Naive B cell (primary cell): Measurements from ENCODE around the gene FSTL1. TPM values are rescaled to one million over a fixed set of nuclear protein-coding genes. Genes with fewer than 3 reads are reported as not detected.

Experiments
- ATAC-seq, 2 donors: fragments of 150-1000 bp; cut with Tn5 transposase; 2 replicates each; pipeline ENCODE4 v1.10.0; 2021; ENCODE audit warnings: low read depth in 2 of 2, mild to moderate bottlenecking in 2 of 2, moderate library complexity in 2 of 2
- DNase-seq: peaks from one replicate; pipeline ENCODE4 v3.0.0; 2022
- H3K27ac Mint-ChIP-seq, 6 donors: one replicate each; pipeline ENCODE4 v1.8.0; 2020 to 2022; ENCODE audit warnings: mild to moderate bottlenecking in 6 of 6, mixed read lengths in 6 of 6, moderate library complexity in 5 of 6, inconsistent platforms in 2 of 6
- H3K27me3 Mint-ChIP-seq, 3 donors: one replicate each; pipeline ENCODE4 v1.8.0; 2021 to 2022; ENCODE audit warnings: mixed read lengths in 3 of 3, mild to moderate bottlenecking in 1 of 3
- H3K36me3 Mint-ChIP-seq, 2 donors: one replicate each; pipeline ENCODE4 v1.8.0; 2020 to 2022; ENCODE audit warnings: mixed read lengths in 2 of 2, inconsistent platforms in 1 of 2, mild to moderate bottlenecking in 1 of 2
- H3K4me1 Mint-ChIP-seq, 3 donors: one replicate each; pipeline ENCODE4 v1.8.0; 2020 to 2022; ENCODE audit warnings: mixed read lengths in 3 of 3, inconsistent platforms in 1 of 3, mild to moderate bottlenecking in 1 of 3, moderate library complexity in 1 of 3
- H3K4me3 Mint-ChIP-seq, 8 donors: one replicate each; pipeline ENCODE4 v1.8.0; 2020 to 2022; ENCODE audit warnings: mild to moderate bottlenecking in 8 of 8, mixed read lengths in 8 of 8, moderate library complexity in 8 of 8, inconsistent platforms in 2 of 8
- H3K9me3 Mint-ChIP-seq, 7 donors: one replicate each; pipeline ENCODE4 v1.8.0; 2020 to 2022; ENCODE audit warnings: mixed read lengths in 7 of 7, mild to moderate bottlenecking in 5 of 7, inconsistent platforms in 2 of 7, moderate library complexity in 1 of 7
- polyA plus RNA-seq, 6 donors: library from polyadenylated mRNA; unstranded; fragments of 300-500 nt; fragmentation: Illumina TruSeq; gene quantifications; one replicate each; pipeline ENCODE4 v1.2.3, GENCODE V29; 2021; ENCODE audit warnings: low read depth in 6 of 6

Gene FSTL1
- polyA plus RNA-seq, 6 donors from 2014 or later: 0.29 to 1.3 (median 0.92) TPM; not detected in 3

- ATAC-seq (no peak), DNase-seq (no peak)
- no peaks in the 10 kb centered on the region for H3K36me3 Mint-ChIP-seq
- no peak overlapping the region for H3K27ac Mint-ChIP-seq
- H3K4me3 Mint-ChIP-seq: no peak overlapping the region
- H3K4me1 Mint-ChIP-seq: no peaks in the 10 kb centered on the region
- peaks cover 0 to 5% (median 0%) of the 10 kb centered on the region in 7 donors for H3K9me3 Mint-ChIP-seq
- peaks cover 13 to 20% (median 18%) of the 10 kb centered on the region in 3 donors for H3K27me3 Mint-ChIP-seq
Measured at GRCh38 chr3:120443626-120444123, 7.1 kb downstream of the FSTL1 start.

- Mint-ChIP-seq H3K27ac (no peak overlapping the region), H3K27me3 (peaks cover 9 to 15% (median 14%) of the 10 kb centered on the region in 3 donors), H3K9me3 (peaks cover 0 to 5% (median 0%) of the 10 kb centered on the region in 7 donors), H3K4me3 (no peak overlapping the region), H3K4me1 (no peaks in the 10 kb centered on the region), H3K36me3 (no peaks in the 10 kb centered on the region)
- DNase-seq: no peak
- ATAC-seq: no peak
Measured at GRCh38 chr3:120442975-120443517, 7.7 kb downstream of the FSTL1 start.

GRCh38 chr3:120441776-120442175, 9.0 kb downstream of the FSTL1 start:
- Mint-ChIP-seq H3K27me3 (peaks cover 2 to 10% (median 7%) of the 10 kb centered on the region in 3 donors), H3K9me3 (peaks cover 0 to 5% (median 0%) of the 10 kb centered on the region in 7 donors), H3K36me3 (no peaks in the 10 kb centered on the region), H3K27ac (no peak overlapping the region), H3K4me3 (no peak overlapping the region), H3K4me1 (no peaks in the 10 kb centered on the region)
- ATAC-seq: no peak
- DNase-seq: no peak

- Mint-ChIP-seq H3K27me3 (peaks cover 0 to 5% (median under 1%) of the 10 kb centered on the region in 3 donors), H3K4me3 (no peak overlapping the region), H3K36me3 (no peaks in the 10 kb centered on the region), H3K4me1 (no peaks in the 10 kb centered on the region), H3K9me3 (peaks cover 0 to 5% (median 0%) of the 10 kb centered on the region in 7 donors), H3K27ac (no peak overlapping the region)
- ATAC-seq (no peak), DNase-seq (no peak)
Measured at GRCh38 chr3:120440762-120441161, 10.0 kb downstream of the FSTL1 start.

- DNase-seq (no peak), ATAC-seq (no peak)
- no peak overlapping the region for H3K4me3 Mint-ChIP-seq
- H3K4me1 Mint-ChIP-seq: no peaks in the 10 kb centered on the region
- H3K9me3 Mint-ChIP-seq: peaks cover 0 to 5% (median 0%) of the 10 kb centered on the region in 7 donors
- H3K27me3 Mint-ChIP-seq: peaks cover 0 to 5% (median 0%) of the 10 kb centered on the region in 3 donors
- H3K36me3 Mint-ChIP-seq: no peaks in the 10 kb centered on the region
- H3K27ac Mint-ChIP-seq: no peak overlapping the region
Measured at GRCh38 chr3:120440001-120440703, 10.6 kb downstream of the FSTL1 start.

GRCh38 chr3:120438665-120439370, 12.0 kb downstream of the FSTL1 start:
- DNase-seq (no peak), ATAC-seq (no peak)
- no peaks in the 10 kb centered on the region for H3K4me1 Mint-ChIP-seq
- H3K9me3 Mint-ChIP-seq: peaks cover 0 to 5% (median 0%) of the 10 kb centered on the region in 7 donors
- no peak overlapping the region for H3K27ac Mint-ChIP-seq
- no peaks in the 10 kb centered on the region for H3K36me3 Mint-ChIP-seq
- peaks cover 0 to 7% (median 5%) of the 10 kb centered on the region in 3 donors for H3K27me3 Mint-ChIP-seq
- no peak overlapping the region for H3K4me3 Mint-ChIP-seq

- H3K27me3 Mint-ChIP-seq: peaks cover 4 to 12% (median 9%) of the 10 kb centered on the region in 3 donors
- no peak for ATAC-seq
- H3K27ac Mint-ChIP-seq: no peak overlapping the region
- no peaks in the 10 kb centered on the region for H3K4me1 Mint-ChIP-seq
- H3K9me3 Mint-ChIP-seq: peaks cover 0 to 5% (median 0%) of the 10 kb centered on the region in 7 donors
- H3K4me3 Mint-ChIP-seq: no peak overlapping the region
- no peak for DNase-seq
- no peaks in the 10 kb centered on the region for H3K36me3 Mint-ChIP-seq
Measured at GRCh38 chr3:120438216-120438615, 12.6 kb downstream of the FSTL1 start.

- no peak for DNase-seq
- H3K36me3 Mint-ChIP-seq: no peaks in the 10 kb centered on the region
- H3K4me3 Mint-ChIP-seq: no peak overlapping the region
- ATAC-seq: no peak
- H3K9me3 Mint-ChIP-seq: peaks cover 0 to 5% (median 0%) of the 10 kb centered on the region in 7 donors
- H3K27me3 Mint-ChIP-seq: peaks cover 5 to 12% (median 9%) of the 10 kb centered on the region in 3 donors
- H3K4me1 Mint-ChIP-seq: no peaks in the 10 kb centered on the region
- H3K27ac Mint-ChIP-seq: peak overlapping the region in 1 of 6 donors; percentile 25
Measured at GRCh38 chr3:120437559-120437958, 13.2 kb downstream of the FSTL1 start.

- ATAC-seq (no peak), DNase-seq (no peak)
- Mint-ChIP-seq H3K4me1 (no peaks in the 10 kb centered on the region), H3K4me3 (no peak overlapping the region), H3K27me3 (peaks cover 5 to 12% (median 9%) of the 10 kb centered on the region in 3 donors), H3K36me3 (no peaks in the 10 kb centered on the region), H3K9me3 (peaks cover 0 to 5% (median 0%) of the 10 kb centered on the region in 7 donors), H3K27ac (no peak overlapping the region)
Measured at GRCh38 chr3:120436523-120437050, 14.2 kb downstream of the FSTL1 start.

- ATAC-seq: no peak
- Mint-ChIP-seq H3K4me3 (peak overlapping the region in 1 of 8 donors; percentile 14), H3K9me3 (peaks cover 0 to 5% (median 0%) of the 10 kb centered on the region in 7 donors), H3K27me3 (peaks cover 5 to 11% (median 9%) of the 10 kb centered on the region in 3 donors), H3K4me1 (no peaks in the 10 kb centered on the region), H3K27ac (no peak overlapping the region), H3K36me3 (no peaks in the 10 kb centered on the region)
- DNase-seq: no peak
Measured at GRCh38 chr3:120435621-120436020, 15.2 kb downstream of the FSTL1 start.

GRCh38 chr3:120433662-120434331, 17.0 kb downstream of the FSTL1 start:
- Mint-ChIP-seq H3K4me3 (no peak overlapping the region), H3K9me3 (no peaks in the 10 kb centered on the region), H3K4me1 (no peaks in the 10 kb centered on the region), H3K27ac (peak overlapping the region in 1 of 6 donors; percentile 39), H3K36me3 (no peaks in the 10 kb centered on the region), H3K27me3 (peaks cover 6 to 13% (median 9%) of the 10 kb centered on the region in 3 donors)
- no peak for ATAC-seq
- DNase-seq: no peak

GRCh38 chr3:120432150-120432860, 18.5 kb downstream of the FSTL1 start:
- Mint-ChIP-seq H3K36me3 (no peaks in the 10 kb centered on the region), H3K27me3 (peaks cover 6 to 19% (median 9%) of the 10 kb centered on the region in 3 donors), H3K4me3 (no peak overlapping the region), H3K4me1 (no peaks in the 10 kb centered on the region), H3K27ac (no peak overlapping the region), H3K9me3 (no peaks in the 10 kb centered on the region)
- DNase-seq: no peak
- no peak for ATAC-seq
